ENCODE data around the gene SYNGAP1. TPM values are rescaled to one million over a fixed set of nuclear protein-coding genes. Genes with fewer than 3 reads are reported as not detected.

The SYNGAP1 gene
- total RNA-seq, 3 donors from 2014 or later = 6.1 to 12.5 (median 10.7) TPM

DNA sequence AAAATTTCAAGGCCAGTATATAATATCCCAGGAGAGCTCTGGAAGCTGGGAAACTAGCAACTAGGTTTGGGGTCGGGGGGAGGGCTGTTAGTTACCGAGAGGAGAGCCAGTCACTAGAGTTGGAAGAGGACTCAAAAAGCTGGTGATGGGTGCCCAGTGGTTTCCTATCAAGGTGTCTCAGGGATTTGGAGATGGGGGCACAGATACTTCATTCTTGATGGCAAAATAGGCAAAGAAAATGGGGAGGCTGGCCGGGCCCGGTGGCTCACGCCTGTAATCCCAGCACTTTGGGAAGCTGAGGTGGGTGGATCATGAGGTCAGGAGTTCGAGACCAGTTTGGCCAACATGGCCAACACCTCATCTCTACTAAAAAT lies 8.2 kb upstream of the SYNGAP1 start:
- peak overlapping the region; percentile 97 to 100 for H3K27ac ChIP-seq
- peak overlapping the region; percentile 75 to 100 (median 98) for H3K4me3 ChIP-seq
- H3K36me3 ChIP-seq = no peaks in the 10 kb centered on the region
- H3K4me1 ChIP-seq = peaks cover 3 to 16% of the 10 kb centered on the region in 2 donors
- no peaks in the 10 kb centered on the region for H3K27me3 ChIP-seq
- no peak for DNase-seq (ENCODE audit: low spot score in 2 of 2)
- no peaks in the 10 kb centered on the region for H3K9me3 ChIP-seq
- intact Hi-C loops (cut with DNase I; ENCODE audit: low total_unique reads) = loop anchor here (10.0 kb wide), 1 partner anchor 537 kb away; no protein-coding TSS in a partner anchor
- TF ChIP-seq, protein P1, sequence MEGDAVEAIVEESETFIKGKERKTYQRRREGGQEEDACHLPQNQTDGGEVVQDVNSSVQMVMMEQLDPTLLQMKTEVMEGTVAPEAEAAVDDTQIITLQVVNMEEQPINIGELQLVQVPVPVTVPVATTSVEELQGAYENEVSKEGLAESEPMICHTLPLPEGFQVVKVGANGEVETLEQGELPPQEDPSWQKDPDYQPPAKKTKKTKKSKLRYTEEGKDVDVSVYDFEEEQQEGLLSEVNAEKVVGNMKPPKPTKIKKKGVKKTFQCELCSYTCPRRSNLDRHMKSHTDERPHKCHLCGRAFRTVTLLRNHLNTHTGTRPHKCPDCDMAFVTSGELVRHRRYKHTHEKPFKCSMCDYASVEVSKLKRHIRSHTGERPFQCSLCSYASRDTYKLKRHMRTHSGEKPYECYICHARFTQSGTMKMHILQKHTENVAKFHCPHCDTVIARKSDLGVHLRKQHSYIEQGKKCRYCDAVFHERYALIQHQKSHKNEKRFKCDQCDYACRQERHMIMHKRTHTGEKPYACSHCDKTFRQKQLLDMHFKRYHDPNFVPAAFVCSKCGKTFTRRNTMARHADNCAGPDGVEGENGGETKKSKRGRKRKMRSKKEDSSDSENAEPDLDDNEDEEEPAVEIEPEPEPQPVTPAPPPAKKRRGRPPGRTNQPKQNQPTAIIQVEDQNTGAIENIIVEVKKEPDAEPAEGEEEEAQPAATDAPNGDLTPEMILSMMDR (IDR thresholded peaks at IDR 0.05) = no peak
- TF ChIP-seq POLR2A (IDR thresholded peaks at IDR 0.05) = no peak
- no peak for TF ChIP-seq POLR2AphosphoS5 (IDR thresholded peaks at IDR 0.05)

DNA sequence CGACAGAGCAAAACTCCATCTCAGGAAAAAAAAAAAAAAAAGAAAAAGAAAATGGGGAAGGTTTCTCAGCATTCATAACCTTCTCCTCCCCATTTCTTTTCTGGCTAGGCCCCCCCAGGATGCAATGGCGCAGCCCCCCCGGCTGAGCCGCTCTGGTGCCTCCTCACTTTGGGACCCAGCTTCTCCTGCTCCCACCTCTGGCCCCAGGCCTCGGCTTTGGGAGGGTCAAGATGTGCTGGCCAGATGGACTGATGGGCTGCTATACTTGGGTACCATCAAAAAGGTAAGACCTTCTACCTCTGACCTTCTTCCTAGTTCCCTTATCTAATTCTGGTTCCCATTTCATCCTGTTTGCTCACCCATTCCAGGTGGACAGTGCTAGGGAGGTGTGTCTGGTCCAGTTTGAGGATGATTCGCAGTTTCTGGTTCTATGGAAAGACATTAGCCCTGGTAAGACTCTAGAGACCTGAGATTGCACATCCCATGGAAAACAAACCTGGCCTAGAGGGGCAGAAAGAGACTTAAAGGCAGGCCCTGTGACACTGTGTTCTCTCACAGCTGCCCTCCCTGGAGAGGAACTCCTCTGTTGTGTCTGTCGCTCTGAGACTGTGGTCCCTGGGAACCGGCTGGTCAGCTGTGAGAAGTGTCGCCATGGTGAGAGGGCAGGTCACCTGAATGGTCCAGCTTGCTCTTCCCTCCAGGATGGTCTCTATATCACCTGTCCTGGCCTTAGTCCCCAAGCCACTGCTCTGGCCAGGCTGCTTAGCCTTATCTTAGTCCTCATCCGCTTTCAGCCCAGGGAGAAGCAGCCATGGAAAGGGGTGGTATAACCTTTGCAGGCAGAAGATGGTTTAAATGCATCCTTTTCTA lies 7.5 kb upstream of the SYNGAP1 start:
- no peak for DNase-seq (ENCODE audit: low spot score in 2 of 2)
- H3K27me3 ChIP-seq = no peaks in the 10 kb centered on the region
- TF ChIP-seq POLR2A (IDR thresholded peaks at IDR 0.05) (no peak), POLR2AphosphoS5 (IDR thresholded peaks at IDR 0.05) (no peak)
- TF ChIP-seq, protein P1 (IDR thresholded peaks at IDR 0.05) = no peak
- peak overlapping the region; percentile 44 to 97 for H3K27ac ChIP-seq
- no peaks in the 10 kb centered on the region for H3K9me3 ChIP-seq
- intact Hi-C loops (cut with DNase I; ENCODE audit: low total_unique reads) = loop anchor here (10.0 kb wide), 1 partner anchor 538 kb away; no protein-coding TSS in a partner anchor
- peak overlapping the region in 2 of 3 donors; percentile 75 to 100 for H3K4me3 ChIP-seq
- H3K36me3 ChIP-seq = no peaks in the 10 kb centered on the region
- H3K4me1 ChIP-seq = peaks cover 5 to 16% of the 10 kb centered on the region in 2 donors

DNA sequence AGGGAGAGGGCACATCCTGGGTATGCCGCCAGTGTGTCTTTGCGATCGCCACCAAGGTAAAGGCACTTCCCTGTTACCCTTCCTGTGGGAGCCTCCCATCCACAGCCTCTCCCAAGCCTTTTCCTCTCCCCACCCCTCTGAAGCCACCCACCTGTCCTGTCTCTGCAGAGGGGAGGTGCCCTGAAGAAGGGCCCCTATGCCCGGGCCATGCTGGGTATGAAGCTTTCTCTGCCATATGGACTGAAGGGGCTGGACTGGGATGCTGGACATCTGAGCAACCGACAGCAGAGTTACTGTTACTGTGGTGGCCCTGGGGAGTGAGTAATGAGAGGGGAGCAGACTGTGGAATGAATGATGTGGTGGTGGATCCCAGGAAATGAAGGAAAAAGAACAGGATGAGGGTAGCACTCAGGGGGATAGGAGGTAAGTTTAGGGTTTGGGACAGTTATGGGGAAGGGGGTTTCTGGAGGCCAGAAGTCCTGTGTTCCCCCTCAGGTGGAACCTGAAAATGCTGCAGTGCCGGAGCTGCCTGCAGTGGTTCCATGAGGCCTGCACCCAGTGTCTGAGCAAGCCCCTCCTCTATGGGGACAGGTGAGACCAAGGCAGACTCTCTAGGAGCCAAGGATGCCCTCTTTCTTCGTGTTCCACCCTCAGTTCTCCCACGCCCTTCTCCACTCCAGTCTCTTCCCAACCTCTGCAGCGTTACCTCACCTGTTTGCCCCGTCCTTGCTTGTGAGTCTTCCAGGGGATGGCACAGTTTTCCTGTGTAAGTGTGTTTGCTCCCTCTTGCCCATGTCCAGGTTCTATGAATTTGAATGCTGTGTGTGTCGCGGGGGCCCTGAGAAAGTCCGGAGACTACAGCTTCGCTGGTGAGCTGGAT lies 6.4 kb upstream of the SYNGAP1 start:
- peaks cover 5 to 16% of the 10 kb centered on the region in 2 donors for H3K4me1 ChIP-seq
- H3K27me3 ChIP-seq = no peaks in the 10 kb centered on the region
- H3K9me3 ChIP-seq = no peaks in the 10 kb centered on the region
- no peak overlapping the region for H3K4me3 ChIP-seq
- H3K36me3 ChIP-seq = no peaks in the 10 kb centered on the region
- no peak for DNase-seq (ENCODE audit: low spot score in 2 of 2)
- intact Hi-C loops (cut with DNase I; ENCODE audit: low total_unique reads) = loop anchor here (10.0 kb wide), 1 partner anchor 539 kb away; no protein-coding TSS in a partner anchor
- TF ChIP-seq POLR2A (IDR thresholded peaks at IDR 0.05) (no peak), POLR2AphosphoS5 (IDR thresholded peaks at IDR 0.05) (no peak)
- TF ChIP-seq, protein P1 (IDR thresholded peaks at IDR 0.05) = no peak
- peak overlapping the region in 1 of 2 donors; percentile 44 for H3K27ac ChIP-seq

DNA sequence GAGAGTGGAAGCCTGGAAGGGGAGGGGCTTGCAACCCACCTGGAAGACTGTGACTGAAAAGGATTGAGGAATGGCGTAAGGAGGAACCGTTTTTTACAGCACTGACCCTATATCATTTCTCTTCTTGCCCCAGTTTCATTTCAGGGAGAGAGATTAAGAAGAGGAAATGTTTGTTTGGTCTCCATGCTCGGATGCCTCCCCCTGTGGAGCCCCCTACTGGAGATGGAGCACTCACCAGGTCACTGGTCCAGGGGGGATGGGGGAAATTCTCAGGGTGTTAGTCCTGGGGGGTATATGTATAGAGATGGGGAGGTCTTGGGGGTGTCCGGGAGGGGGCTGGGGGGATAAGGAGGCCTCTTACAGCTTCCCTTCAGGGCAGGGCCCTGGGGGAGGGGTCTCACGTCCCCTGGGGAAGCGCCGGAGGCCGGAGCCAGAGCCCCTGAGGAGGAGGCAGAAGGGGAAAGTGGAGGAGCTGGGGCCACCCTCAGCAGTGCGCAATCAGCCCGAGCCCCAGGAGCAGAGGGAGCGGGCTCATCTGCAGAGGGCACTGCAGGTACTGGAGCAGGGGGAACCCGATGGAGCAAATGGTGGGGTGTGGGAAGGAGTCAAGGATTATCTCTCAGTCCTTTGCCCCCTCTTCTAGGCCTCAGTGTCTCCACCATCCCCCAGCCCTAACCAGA lies 5.1 kb upstream of the SYNGAP1 start:
- Histone ChIP-seq H3K36me3 (no peaks in the 10 kb centered on the region), H3K4me1 (peaks cover 5 to 16% of the 10 kb centered on the region in 2 donors), H3K27me3 (no peaks in the 10 kb centered on the region), H3K4me3 (no peak overlapping the region), H3K27ac (peak overlapping the region in 1 of 2 donors; percentile 49), H3K9me3 (no peaks in the 10 kb centered on the region)
- TF ChIP-seq POLR2A (IDR thresholded peaks at IDR 0.05) (no peak), POLR2AphosphoS5 (IDR thresholded peaks at IDR 0.05) (no peak)
- TF ChIP-seq, protein P1 (IDR thresholded peaks at IDR 0.05) = no peak
- no peak for DNase-seq (ENCODE audit: low spot score in 2 of 2)
- intact Hi-C loops (cut with DNase I; ENCODE audit: low total_unique reads) = loop anchor here (10.0 kb wide), 1 partner anchor 540 kb away; no protein-coding TSS in a partner anchor

Measured in breast epithelium (tissue), 4 donors.